HEK293 (cell line): Measurements from ENCODE around the gene PRKD1.
"Not testable (repeated sequence)": the region's sequence is repeated elsewhere in the genome, so short reads cannot be mapped to it uniquely, and the experiment has no call there.

Experiments
- KLF1 ChIP-seq: fragments of 450-650 bp; formaldehyde crosslinking; IDR thresholded peaks from 2 replicates; pipeline ENCODE4 v1.5.1; 2016; ENCODE audit warnings: missing biosample characterization, missing genetic modification characterization
- MEIS1 ChIP-seq: sonication (generic); formaldehyde crosslinking; IDR thresholded peaks from 2 replicates; pipeline ENCODE4 v1.8.1; 2022; ENCODE audit warnings: missing genetic modification reagents, mild to moderate bottlenecking, borderline replicate concordance
- ZNF610 ChIP-seq: fragments of 450-650 bp; formaldehyde crosslinking; IDR thresholded peaks from 2 replicates; pipeline ENCODE4 v1.5.1; 2016; ENCODE audit warnings: missing biosample characterization, missing genetic modification characterization, borderline replicate concordance
- ZNF830 ChIP-seq: fragments of 450-650 bp; IDR thresholded peaks from 2 replicates; pipeline ENCODE4 v1.5.0; 2018; ENCODE audit warnings: missing biosample characterization, missing genetic modification characterization, low read depth, mild to moderate bottlenecking, moderate library complexity
- TF ChIP-seq, protein P1 (sequence below): fragments of 450-650 bp; formaldehyde crosslinking; IDR thresholded peaks from 2 replicates; pipeline ENCODE4 v1.5.1; 2016; ENCODE audit warnings: missing biosample characterization, missing genetic modification characterization
- TF ChIP-seq, protein P2 (sequence below): fragments of 450-650 bp; formaldehyde crosslinking; IDR thresholded peaks from 2 replicates; pipeline ENCODE4 v1.5.1; 2016; ENCODE audit warnings: missing biosample characterization, missing genetic modification characterization, low read depth

DNA sequence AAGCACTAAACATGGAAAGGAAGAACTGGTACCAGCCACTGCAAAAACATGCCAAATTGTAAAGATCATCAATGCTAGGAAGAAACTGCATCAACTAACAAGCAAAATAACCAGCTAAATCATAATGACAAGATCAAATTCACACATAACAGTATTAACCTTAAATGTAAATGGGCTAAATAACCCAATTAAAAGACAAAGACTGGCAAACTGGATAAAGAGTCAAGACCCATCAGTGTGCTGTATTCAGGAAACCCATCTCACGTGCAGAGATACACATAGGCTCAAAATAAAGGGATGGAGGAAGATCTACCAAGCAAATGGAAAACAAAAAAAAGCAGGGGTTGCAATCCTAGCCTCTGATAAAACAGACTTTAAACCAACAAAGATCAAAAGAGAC lies 150.5 kb downstream of the PRKD1 start:
- TF ChIP-seq, protein P1, sequence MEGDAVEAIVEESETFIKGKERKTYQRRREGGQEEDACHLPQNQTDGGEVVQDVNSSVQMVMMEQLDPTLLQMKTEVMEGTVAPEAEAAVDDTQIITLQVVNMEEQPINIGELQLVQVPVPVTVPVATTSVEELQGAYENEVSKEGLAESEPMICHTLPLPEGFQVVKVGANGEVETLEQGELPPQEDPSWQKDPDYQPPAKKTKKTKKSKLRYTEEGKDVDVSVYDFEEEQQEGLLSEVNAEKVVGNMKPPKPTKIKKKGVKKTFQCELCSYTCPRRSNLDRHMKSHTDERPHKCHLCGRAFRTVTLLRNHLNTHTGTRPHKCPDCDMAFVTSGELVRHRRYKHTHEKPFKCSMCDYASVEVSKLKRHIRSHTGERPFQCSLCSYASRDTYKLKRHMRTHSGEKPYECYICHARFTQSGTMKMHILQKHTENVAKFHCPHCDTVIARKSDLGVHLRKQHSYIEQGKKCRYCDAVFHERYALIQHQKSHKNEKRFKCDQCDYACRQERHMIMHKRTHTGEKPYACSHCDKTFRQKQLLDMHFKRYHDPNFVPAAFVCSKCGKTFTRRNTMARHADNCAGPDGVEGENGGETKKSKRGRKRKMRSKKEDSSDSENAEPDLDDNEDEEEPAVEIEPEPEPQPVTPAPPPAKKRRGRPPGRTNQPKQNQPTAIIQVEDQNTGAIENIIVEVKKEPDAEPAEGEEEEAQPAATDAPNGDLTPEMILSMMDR: not testable (repeated sequence)
- not testable (repeated sequence) for TF ChIP-seq MEIS1; ZNF830 (tag by site-specific recombination); KLF1 (tag by site-specific recombination); ZNF610 (tag by site-specific recombination)
- TF ChIP-seq, protein P2, sequence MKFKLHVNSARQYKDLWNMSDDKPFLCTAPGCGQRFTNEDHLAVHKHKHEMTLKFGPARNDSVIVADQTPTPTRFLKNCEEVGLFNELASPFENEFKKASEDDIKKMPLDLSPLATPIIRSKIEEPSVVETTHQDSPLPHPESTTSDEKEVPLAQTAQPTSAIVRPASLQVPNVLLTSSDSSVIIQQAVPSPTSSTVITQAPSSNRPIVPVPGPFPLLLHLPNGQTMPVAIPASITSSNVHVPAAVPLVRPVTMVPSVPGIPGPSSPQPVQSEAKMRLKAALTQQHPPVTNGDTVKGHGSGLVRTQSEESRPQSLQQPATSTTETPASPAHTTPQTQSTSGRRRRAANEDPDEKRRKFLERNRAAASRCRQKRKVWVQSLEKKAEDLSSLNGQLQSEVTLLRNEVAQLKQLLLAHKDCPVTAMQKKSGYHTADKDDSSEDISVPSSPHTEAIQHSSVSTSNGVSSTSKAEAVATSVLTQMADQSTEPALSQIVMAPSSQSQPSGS (tag by site-specific recombination): not testable (repeated sequence)
